Right lobe of liver (tissue), 6 donors: ENCODE results near the gene PNPLA7. TPM values are rescaled to one million over a fixed set of nuclear protein-coding genes. Genes with fewer than 3 reads are reported as not detected.
A peak's percentile ranks its signal among the peaks of the same experiment; 100 is the strongest.
"Not testable (repeated sequence)": the region's sequence is repeated elsewhere in the genome, so short reads cannot be mapped to it uniquely, and the experiment has no call there.

Source experiments
- ATAC-seq, 4 donors: fragments of 200-7000 bp; cut with Tn5 transposase; one replicate each; pipeline ENCODE4 v1.9.1; 2020; ENCODE audit warnings: mild to moderate bottlenecking in 4 of 4, moderate library complexity in 4 of 4
- DNase-seq, 3 donors: peaks; one replicate each; pipeline ENCODE4 v3.0.0-alpha.2; 2020
- H3K27ac ChIP-seq, 3 donors: fragments of 200-600 bp; one replicate each; pipeline ENCODE4 v1.8.0; 2022
- H3K27me3 ChIP-seq, 2 donors: fragments of 200-600 bp; one replicate each; pipeline ENCODE4 v1.8.0; 2022
- H3K36me3 ChIP-seq, 4 donors: fragments of 200-600 bp; sonication (generic) in 1 of 4; one replicate each; pipeline versions ENCODE4 v1.5.1 to v1.8.0; 2017 to 2022; ENCODE audit warnings: control low read depth in 1 of 4
- H3K4me1 ChIP-seq, 4 donors: fragments of 200-600 bp; sonication (generic) in 1 of 4; one replicate each; pipeline versions ENCODE4 v1.5.1 to v1.8.0; 2017 to 2022; ENCODE audit warnings: control low read depth in 1 of 4
- H3K4me3 ChIP-seq, 3 donors: fragments of 200-600 bp; one replicate each; pipeline ENCODE4 v1.8.0; 2022
- H3K9me3 ChIP-seq, 4 donors: fragments of 200-600 bp; sonication (generic) in 1 of 4; one replicate each; pipeline versions ENCODE4 v1.5.1 to v1.8.0; 2017 to 2022; ENCODE audit warnings: control low read depth in 1 of 4
- POLR2A ChIP-seq: fragments of 450-650 bp; IDR thresholded peaks from one replicate; pipeline ENCODE4 v1.6.1; 2017; ENCODE audit warnings: antibody characterized with exemption, mild to moderate bottlenecking
- WGBS: methylation state at CpG from one replicate; pipeline ENCODE4 v1.1.6; 2018; ENCODE audit warnings: low coverage, low lambda C conversion rate; ENCODE audit not compliant: insufficient coverage; ENCODE audit errors: missing lambda C conversion rate; 5-methylcytosine and 5-hydroxymethylcytosine counted together
- intact Hi-C, 2 donors: fragments of 100-400 bp; cut with DNase I; formaldehyde crosslinking; loops; one replicate each; pipeline versions ENCODE4 v1.11.2 to v1.14.1; 2022
- total RNA-seq, 6 experiments: library from RNA; depleted of rRNA in 2 of 6; stranded (reverse); fragments of >200 nt in 2 of 6; fragmentation: NEBNext Ultra II Directional in 3 of 6; extraction: Animal tissue kit (Norgen Biotek cat#: 25700) in 3 of 6; gene quantifications; one replicate each; pipeline versions ENCODE4 v1.1.0 to v1.2.4, GENCODE V29; 2016 to 2023
- TF ChIP-seq, protein P1 (sequence below), 4 donors: fragments of 200-600 bp in 3 of 4; fragments of 450-650 bp in 1 of 4; IDR thresholded peaks; one replicate each; pipeline versions ENCODE4 v1.5.1 to v1.8.0; 2016 to 2022; ENCODE audit warnings: antibody characterized with exemption in 4 of 4, mild to moderate bottlenecking in 2 of 4
- donor health status: DM: no; HTN: yes; CAD: no.
- donor health status: DM: no; HTN: no; CAD: no.
- donor health status: DM: no; HTN: no; CAD: no.
- donor health status: DM: no; HTN: yes; CAD: no.
- donor health status: DM: no; HTN: yes; CAD: no.

Gene PNPLA7
- total RNA-seq, 6 experiments from 2014 or later = 3.9 to 15.6 (median 7.4) TPM

DNA sequence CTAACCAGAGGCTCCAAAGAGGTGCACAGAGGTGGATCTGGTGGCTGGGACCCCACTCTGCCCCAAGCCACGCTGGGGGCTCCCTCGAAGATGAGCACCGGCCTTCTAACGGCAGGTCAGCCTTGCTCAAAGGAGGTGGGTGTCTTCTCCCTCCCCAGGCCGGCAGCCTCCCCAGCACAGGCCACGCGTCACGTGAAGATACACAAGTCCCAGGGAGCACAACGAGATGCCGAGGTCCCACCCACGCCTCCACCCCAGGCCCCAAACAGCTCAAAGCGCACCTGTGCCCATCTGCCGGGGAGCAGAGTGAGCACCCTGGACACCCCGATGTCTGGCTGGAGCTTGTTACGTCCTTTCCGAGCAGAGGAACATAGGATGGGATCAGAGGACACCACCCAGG is 12.1 kb downstream of the PNPLA7 start:
- peaks cover 0 to 10% (median 4%) of the 10 kb centered on the region in 4 donors for H3K4me1 ChIP-seq
- ATAC-seq (no peak), DNase-seq (no peak)
- 90% methylated on average over 2 of the region's 16 CpGs for WGBS
- no peaks in the 10 kb centered on the region for H3K27me3 ChIP-seq
- H3K27ac ChIP-seq = no peak overlapping the region
- no peak overlapping the region for H3K4me3 ChIP-seq
- H3K36me3 ChIP-seq = peaks cover 0 to 16% (median 0%) of the 10 kb centered on the region in 4 donors
- no peaks in the 10 kb centered on the region for H3K9me3 ChIP-seq
- intact Hi-C loops = no loop called here
- TF ChIP-seq POLR2A = no peak
- TF ChIP-seq, protein P1, sequence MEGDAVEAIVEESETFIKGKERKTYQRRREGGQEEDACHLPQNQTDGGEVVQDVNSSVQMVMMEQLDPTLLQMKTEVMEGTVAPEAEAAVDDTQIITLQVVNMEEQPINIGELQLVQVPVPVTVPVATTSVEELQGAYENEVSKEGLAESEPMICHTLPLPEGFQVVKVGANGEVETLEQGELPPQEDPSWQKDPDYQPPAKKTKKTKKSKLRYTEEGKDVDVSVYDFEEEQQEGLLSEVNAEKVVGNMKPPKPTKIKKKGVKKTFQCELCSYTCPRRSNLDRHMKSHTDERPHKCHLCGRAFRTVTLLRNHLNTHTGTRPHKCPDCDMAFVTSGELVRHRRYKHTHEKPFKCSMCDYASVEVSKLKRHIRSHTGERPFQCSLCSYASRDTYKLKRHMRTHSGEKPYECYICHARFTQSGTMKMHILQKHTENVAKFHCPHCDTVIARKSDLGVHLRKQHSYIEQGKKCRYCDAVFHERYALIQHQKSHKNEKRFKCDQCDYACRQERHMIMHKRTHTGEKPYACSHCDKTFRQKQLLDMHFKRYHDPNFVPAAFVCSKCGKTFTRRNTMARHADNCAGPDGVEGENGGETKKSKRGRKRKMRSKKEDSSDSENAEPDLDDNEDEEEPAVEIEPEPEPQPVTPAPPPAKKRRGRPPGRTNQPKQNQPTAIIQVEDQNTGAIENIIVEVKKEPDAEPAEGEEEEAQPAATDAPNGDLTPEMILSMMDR (IDR thresholded peaks at IDR 0.05) = no peak

DNA sequence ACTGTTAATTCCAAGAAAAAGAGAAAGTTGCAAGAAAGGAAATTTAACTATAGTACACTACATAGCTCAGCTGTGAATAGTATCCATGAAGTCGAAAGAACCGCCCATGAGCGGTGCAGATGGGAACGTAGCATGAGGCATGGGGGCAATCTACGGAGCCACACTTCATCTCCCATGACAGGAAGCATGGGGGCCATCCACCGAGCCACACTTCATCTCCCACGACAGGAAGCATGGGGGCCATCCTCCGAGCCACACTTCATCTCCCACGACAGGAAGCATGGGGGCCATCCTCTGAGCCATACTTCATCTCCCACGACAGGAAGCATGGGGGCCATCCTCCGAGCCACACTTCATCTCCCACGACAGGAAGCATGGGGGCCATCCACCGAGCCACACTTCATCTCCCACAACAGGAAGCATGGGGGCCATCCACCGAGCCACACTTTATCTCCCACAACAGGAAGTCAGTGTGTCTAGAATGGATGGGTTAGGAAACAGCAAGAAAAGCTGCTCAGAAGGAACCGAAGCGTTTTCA is 13.5 kb downstream of the PNPLA7 start:
- H3K36me3 ChIP-seq, H3K27ac ChIP-seq, H3K9me3 ChIP-seq, H3K27me3 ChIP-seq, DNase-seq, intact Hi-C loops, H3K4me3 ChIP-seq, ATAC-seq: not testable (repeated sequence)
- peaks cover 0 to 10% (median 4%) of the 10 kb centered on the region in 4 donors for H3K4me1 ChIP-seq
- 60% methylated on average over 14 of the region's 16 CpGs for WGBS

DNA sequence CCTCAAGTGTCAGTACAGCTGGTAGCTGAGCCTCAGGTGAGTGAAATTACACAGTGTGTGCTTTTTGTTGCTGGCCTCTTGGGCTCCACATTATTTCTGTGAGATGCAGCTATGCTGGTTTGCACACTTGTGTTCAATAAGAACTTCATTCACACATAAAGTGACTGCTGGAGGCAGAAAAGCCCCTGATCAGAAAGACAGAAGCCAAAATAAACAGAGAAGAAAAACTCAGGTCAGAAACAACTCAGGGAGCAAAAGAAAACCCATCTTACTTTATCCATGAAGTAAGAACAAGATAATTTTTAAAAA is 15.1 kb downstream of the PNPLA7 start:
- intact Hi-C loops = no loop called here
- H3K4me3 ChIP-seq = no peak overlapping the region
- no peak for DNase-seq
- peaks cover 0 to 10% (median 4%) of the 10 kb centered on the region in 4 donors for H3K4me1 ChIP-seq
- H3K9me3 ChIP-seq = no peaks in the 10 kb centered on the region
- peaks cover 0 to 5% (median 0%) of the 10 kb centered on the region in 4 donors for H3K36me3 ChIP-seq
- peak overlapping the region in 1 of 3 donors; percentile 25 for H3K27ac ChIP-seq
- TF ChIP-seq, protein P1 (IDR thresholded peaks at IDR 0.05) = no peak
- no peak for TF ChIP-seq POLR2A
- no peaks in the 10 kb centered on the region for H3K27me3 ChIP-seq
- ATAC-seq = no peak

DNA sequence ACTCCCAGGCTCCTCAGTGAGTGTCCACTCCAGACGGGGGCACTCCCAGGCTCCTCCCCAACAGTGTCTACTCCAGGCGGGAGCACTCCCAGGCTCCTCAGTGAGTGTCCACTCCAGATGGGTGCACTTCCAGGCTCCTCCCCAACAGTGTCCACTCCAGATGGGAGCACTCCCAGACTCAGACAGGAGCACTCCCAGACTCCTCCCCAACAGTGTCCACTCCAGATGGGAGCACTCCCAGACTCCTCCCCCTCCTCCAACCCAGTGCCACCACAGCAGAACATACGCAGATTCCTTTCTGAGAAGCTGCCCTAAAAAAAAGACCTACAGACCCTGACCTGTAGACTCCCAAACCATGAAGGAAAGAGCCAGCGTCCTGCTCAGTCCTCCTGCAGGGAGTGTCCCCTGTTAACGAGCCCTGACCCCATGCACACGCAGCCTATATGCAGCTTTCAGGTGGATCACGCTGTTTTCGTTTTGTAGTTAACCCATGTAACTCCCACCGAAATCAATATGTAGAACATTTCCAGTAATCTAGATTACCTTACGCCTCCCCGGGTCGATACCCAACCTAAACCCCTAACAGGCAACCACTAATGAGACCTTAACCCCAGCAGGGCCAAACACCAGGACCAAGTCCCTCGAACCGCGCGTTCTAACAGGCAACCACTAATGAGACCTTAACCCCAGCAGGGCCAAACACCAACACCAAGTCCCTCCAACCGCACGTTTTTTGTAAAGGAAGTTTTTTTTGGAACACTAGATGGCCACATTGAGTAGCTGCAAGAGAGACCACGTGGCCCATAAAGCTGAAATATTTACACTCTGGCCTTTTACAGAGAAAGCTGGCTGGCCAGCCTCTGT is 15.7 kb downstream of the PNPLA7 start:
- no peak overlapping the region for H3K4me3 ChIP-seq
- intact Hi-C loops = no loop called here
- ATAC-seq (peak; percentile 97 to 99 (median 98)), DNase-seq (no peak)
- no peak overlapping the region for H3K27ac ChIP-seq
- H3K36me3 ChIP-seq = peaks cover 0 to 3% (median 0%) of the 10 kb centered on the region in 4 donors
- peaks cover 0 to 10% (median 4%) of the 10 kb centered on the region in 4 donors for H3K4me1 ChIP-seq
- no peaks in the 10 kb centered on the region for H3K9me3 ChIP-seq
- H3K27me3 ChIP-seq = no peaks in the 10 kb centered on the region
- TF ChIP-seq, protein P1 (IDR thresholded peaks at IDR 0.05) = peak; percentile 42 to 80 (median 79)
- no peak for TF ChIP-seq POLR2A
- WGBS = 39% methylated on average over 17 of the region's 19 CpGs

DNA sequence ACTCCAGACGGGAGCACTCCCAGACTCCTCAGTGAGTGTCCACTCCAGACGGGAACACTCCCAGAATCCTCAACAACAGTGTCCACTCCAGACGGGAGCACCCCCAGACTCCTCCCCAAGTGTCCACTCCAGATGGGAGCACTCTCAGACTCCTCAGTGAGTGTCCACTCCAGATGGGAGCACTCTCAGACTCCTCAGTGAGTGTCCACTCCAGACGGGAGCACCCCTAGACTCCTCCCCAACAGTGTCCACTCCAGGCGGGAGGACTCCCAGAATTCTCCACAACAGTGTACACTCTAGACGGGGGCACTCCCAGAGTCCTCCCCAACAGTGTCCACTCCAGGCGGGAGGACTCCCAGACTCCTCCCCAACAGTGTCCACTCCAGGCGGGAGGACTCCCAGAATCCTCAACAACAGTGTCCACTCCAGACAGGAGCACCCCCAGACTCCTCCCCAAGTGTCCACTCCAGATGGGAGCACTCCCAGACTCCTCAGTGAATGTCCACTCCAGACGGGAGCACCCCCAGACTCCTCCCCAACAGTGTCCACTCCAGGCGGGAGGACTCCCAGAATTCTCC is 17.2 kb downstream of the PNPLA7 start:
- WGBS = 40% methylated on average over 1 of the region's 10 CpGs
- H3K9me3 ChIP-seq, DNase-seq, H3K27ac ChIP-seq, ATAC-seq, H3K36me3 ChIP-seq, H3K27me3 ChIP-seq, H3K4me3 ChIP-seq, intact Hi-C loops: not testable (repeated sequence)
- peaks cover 0 to 10% (median 4%) of the 10 kb centered on the region in 4 donors for H3K4me1 ChIP-seq
